HepG2 (cell line): ENCODE data around the gene CEBPB. TPM values are rescaled to one million over a fixed set of nuclear protein-coding genes. Genes with fewer than 3 reads are reported as not detected.

Source experiments
- AGO1 ChIP-seq: fragments of 200-400 bp; formaldehyde crosslinking; IDR thresholded peaks from 2 replicates; pipeline ENCODE4 v1.6.1; 2017; ENCODE audit warnings: mild to moderate bottlenecking, low read depth, low read length, moderate library complexity; ENCODE audit not compliant: poor library complexity, severe bottlenecking
- ATM ChIP-seq: fragments of 450-650 bp; IDR thresholded peaks from 2 replicates; pipeline ENCODE4 v1.7.1; 2017; ENCODE audit warnings: mild to moderate bottlenecking, borderline replicate concordance
- BCL6 ChIP-seq: IDR thresholded peaks from 2 replicates; pipeline ENCODE4 v1.6.1; 2016; ENCODE audit warnings: missing genetic modification reagents, missing compliant biosample characterization
- BRCA1 ChIP-seq: sonication (generic); formaldehyde crosslinking; IDR thresholded peaks from 2 replicates; pipeline ENCODE4 v1.4.0; 2020; ENCODE audit warnings: missing genetic modification reagents
- DNMT1 ChIP-seq: sonication (generic); formaldehyde crosslinking; IDR thresholded peaks from 2 replicates; pipeline ENCODE4 v1.5.1; 2020; ENCODE audit warnings: mild to moderate bottlenecking, missing genetic modification reagents
- DNMT3B ChIP-seq: conservative IDR thresholded peaks from 2 replicates; pipeline ENCODE4 v1.6.1; 2016; ENCODE audit warnings: missing biosample characterization, control low read depth
- ETV5 ChIP-seq: IDR thresholded peaks from 2 replicates; pipeline ENCODE4 v1.6.1; 2018; ENCODE audit warnings: missing biosample characterization, missing genetic modification reagents, inconsistent platforms, borderline replicate concordance
- FOXA3 ChIP-seq: IDR thresholded peaks from 2 replicates; pipeline ENCODE4 v1.6.1; 2016; ENCODE audit warnings: missing genetic modification reagents, missing compliant biosample characterization
- HOXA9 ChIP-seq: sonication (generic); formaldehyde crosslinking; IDR thresholded peaks from 2 replicates; pipeline ENCODE4 v1.8.1; 2022; ENCODE audit warnings: missing genetic modification reagents, mild to moderate bottlenecking, moderate library complexity, borderline replicate concordance
- KLF6 ChIP-seq: IDR thresholded peaks from 2 replicates; pipeline ENCODE4 v1.8.0; 2016; ENCODE audit warnings: missing biosample characterization, missing genetic modification reagents
- MIER3 ChIP-seq: IDR thresholded peaks from 2 replicates; pipeline ENCODE4 v1.6.1; 2016; ENCODE audit warnings: missing compliant biosample characterization, borderline replicate concordance
- PCBP2 ChIP-seq: fragments of 200-400 bp; formaldehyde crosslinking; optimal IDR thresholded peaks from 2 replicates; pipeline ENCODE3; 2018; ENCODE audit warnings: low read length, low read depth; ENCODE audit not compliant: poor library complexity, severe bottlenecking
- PRPF4 ChIP-seq: fragments of 200-400 bp; formaldehyde crosslinking; IDR thresholded peaks from 2 replicates; pipeline ENCODE4 v1.6.1; 2016; ENCODE audit warnings: low read length, low read depth; ENCODE audit not compliant: poor library complexity, severe bottlenecking
- RBFOX2 ChIP-seq: fragments of 200-400 bp; formaldehyde crosslinking; IDR thresholded peaks from 2 replicates; pipeline ENCODE4 v1.6.1; 2017; ENCODE audit warnings: low read depth, mild to moderate bottlenecking, low read length
- RFXAP ChIP-seq: sonication (generic); formaldehyde crosslinking; IDR thresholded peaks from 2 replicates; pipeline ENCODE4 v1.4.0; 2020; ENCODE audit warnings: missing genetic modification reagents, borderline replicate concordance
- SP4 ChIP-seq: sonication (generic); formaldehyde crosslinking; IDR thresholded peaks from 2 replicates; pipeline ENCODE4 v1.8.1; 2023; ENCODE audit warnings: mild to moderate bottlenecking, missing genetic modification reagents
- SRF ChIP-seq: IDR thresholded peaks from 2 replicates; pipeline ENCODE4 v1.6.1; 2011; ENCODE audit warnings: mild to moderate bottlenecking, low read depth, low read length, moderate library complexity
- ZEB1 ChIP-seq: IDR thresholded peaks from 2 replicates; pipeline ENCODE4 v1.6.1; 2012; ENCODE audit warnings: mild to moderate bottlenecking, low read depth, inconsistent platforms; ENCODE audit not compliant: insufficient replicate concordance
- ZMYM2 ChIP-seq: sonication (generic); formaldehyde crosslinking; IDR thresholded peaks from 2 replicates; pipeline ENCODE4 v1.8.0; 2022; ENCODE audit warnings: mild to moderate bottlenecking, missing genetic modification reagents
- ZNF17 ChIP-seq: sonication (generic); formaldehyde crosslinking; IDR thresholded peaks from 2 replicates; pipeline ENCODE4 v1.5.0; 2020; ENCODE audit warnings: mild to moderate bottlenecking, missing genetic modification reagents
- ZNF383 ChIP-seq: sonication (generic); formaldehyde crosslinking; IDR thresholded peaks from 2 replicates; pipeline ENCODE4 v1.4.0; 2020; ENCODE audit warnings: missing genetic modification reagents, mild to moderate bottlenecking, borderline replicate concordance
- ZNF549 ChIP-seq: sonication (generic); formaldehyde crosslinking; IDR thresholded peaks from 2 replicates; pipeline ENCODE4 v1.5.0; 2020; ENCODE audit warnings: missing genetic modification reagents
- ZNF672 ChIP-seq: sonication (generic); formaldehyde crosslinking; IDR thresholded peaks from 2 replicates; pipeline ENCODE4 v1.8.1; 2022; ENCODE audit warnings: missing genetic modification reagents
- ZNF878 ChIP-seq: sonication (generic); formaldehyde crosslinking; IDR thresholded peaks from 2 replicates; pipeline ENCODE4 v1.8.1; 2023; ENCODE audit warnings: mild to moderate bottlenecking, missing genetic modification reagents, moderate library complexity
- ZNF883 ChIP-seq: sonication (generic); formaldehyde crosslinking; IDR thresholded peaks from 2 replicates; pipeline ENCODE4 v1.5.1; 2020; ENCODE audit warnings: mild to moderate bottlenecking, missing genetic modification reagents; ENCODE audit errors: not compliant biosample characterization
- ZSCAN9 ChIP-seq: IDR thresholded peaks from 2 replicates; pipeline ENCODE4 v1.6.1; 2016; ENCODE audit warnings: borderline replicate concordance
- polyA plus RNA-seq, 8 experiments: library from polyadenylated mRNA; depleted of rRNA in 3 of 8; stranded (reverse) in 7 of 8; unstranded in 1 of 8; fragments of >200 nt; fragmentation: Illumina TruSeq in 4 of 8; extraction: Trizol in 4 of 8; gene quantifications; 2 replicates each; pipeline versions ENCODE4 v1.2.1 to v1.2.3, GENCODE V29; 2011 to 2016; ENCODE audit warnings: low read depth in 4 of 8, missing spikeins in 1 of 8, mixed read lengths in 1 of 8; ENCODE audit not compliant: insufficient read depth in 1 of 8
- total RNA-seq, 5 experiments: library from RNA; depleted of rRNA; stranded (reverse); fragments of >200 nt; fragmentation: Illumina TruSeq; extraction: Trizol; gene quantifications; 2 replicates each; pipeline ENCODE4 v1.2.3, GENCODE V29; 2016; ENCODE audit warnings: low read depth in 1 of 5
- TF ChIP-seq, protein P1 (sequence below): IDR thresholded peaks from 2 replicates; pipeline ENCODE4 v1.6.1; 2012; ENCODE audit warnings: low read depth, low read length, improper control_type of control experiment
- TF ChIP-seq, protein P2 (sequence below): sonication (generic); formaldehyde crosslinking; conservative IDR thresholded peaks from 2 replicates; pipeline ENCODE4 v1.4.0; 2020; ENCODE audit warnings: missing genetic modification reagents

Gene CEBPB
- total and polyA plus RNA-seq, 2 of the 13 experiments (the other 11 are each of a cell fraction or from before 2014, with no cell fraction given): 18.5 to 28.2 TPM

DNA sequence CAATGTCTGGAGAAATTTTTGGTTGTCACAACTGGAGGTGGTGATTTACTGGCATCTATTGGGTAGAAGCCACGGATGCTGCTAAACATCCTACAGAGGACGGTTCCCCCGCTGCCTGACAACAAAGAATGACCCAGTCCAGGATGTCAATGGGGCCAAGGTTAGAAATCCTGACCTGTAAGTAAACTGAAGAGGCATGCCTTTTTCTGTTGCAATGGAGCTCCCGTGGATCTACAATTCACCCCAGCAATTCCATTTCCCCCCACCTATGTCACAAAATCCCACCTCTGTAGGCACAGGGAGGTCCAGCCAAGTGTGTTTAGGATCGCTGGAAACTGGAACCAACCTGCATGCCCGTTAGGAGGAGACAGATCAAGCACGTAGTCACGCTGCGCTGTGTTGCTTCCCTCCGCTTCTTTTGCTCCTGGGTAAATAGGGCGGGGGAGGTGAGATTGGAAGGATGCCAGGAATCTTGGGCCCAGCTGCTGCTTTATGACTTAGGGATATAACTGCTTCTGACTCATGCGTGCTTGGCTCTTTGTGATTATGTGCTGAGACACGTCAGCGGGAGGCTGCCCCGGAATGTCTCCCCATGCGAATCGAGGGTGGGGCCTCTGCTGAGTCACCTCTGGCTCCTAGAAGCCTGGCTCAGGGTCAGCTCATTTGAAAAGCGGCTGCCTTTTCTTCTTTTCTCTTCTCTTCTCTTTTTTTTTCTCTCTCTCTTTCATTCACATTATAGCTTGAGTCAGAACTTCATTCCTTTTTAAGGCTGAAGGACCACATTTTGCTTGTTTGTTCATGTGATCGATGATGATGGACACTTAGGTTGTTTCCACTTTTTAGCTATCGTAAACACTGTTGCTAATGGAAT, 24.7 kb upstream of the CEBPB start (continued):
- TF ChIP-seq HOXA9 (CRISPR knock-in tag) (no peak; the same call in 1 of the 2 replicates), ZMYM2 (peak; percentile 82; the same call in 1 of the 2 replicates), MIER3 (no peak; the same call in none of the 2 replicates), DNMT3B (peak; percentile 99), ZNF883 (CRISPR knock-in tag) (peak; percentile 74), BRCA1 (CRISPR knock-in tag) (peak; percentile 35), ZSCAN9 (CRISPR knock-in tag) (peak; percentile 90), ZNF672 (no peak), BCL6 (CRISPR knock-in tag) (peak; percentile 69), SP4 (CRISPR knock-in tag) (peak; percentile 89; the same call in 1 of the 2 replicates), ZNF17 (CRISPR knock-in tag) (no peak), KLF6 (CRISPR knock-in tag) (peak; percentile 39; the same call in 1 of the 2 replicates), DNMT1 (CRISPR knock-in tag) (no peak; the same call in 1 of the 2 replicates), SRF (no peak), FOXA3 (CRISPR knock-in tag) (peak; percentile 97), ZNF878 (CRISPR knock-in tag) (peak; percentile 97), RFXAP (peak; percentile 74), ZNF383 (CRISPR knock-in tag) (no peak; the same call in 1 of the 2 replicates), ATM (no peak), ZNF549 (CRISPR knock-in tag) (no peak), ZEB1 (peak; percentile 72), ETV5 (CRISPR knock-in tag) (peak; percentile 66), PCBP2 (peak; percentile 27), PRPF4 (peak; percentile 23), AGO1 (no peak), RBFOX2 (peak; percentile 65)
- TF ChIP-seq, protein P1, sequence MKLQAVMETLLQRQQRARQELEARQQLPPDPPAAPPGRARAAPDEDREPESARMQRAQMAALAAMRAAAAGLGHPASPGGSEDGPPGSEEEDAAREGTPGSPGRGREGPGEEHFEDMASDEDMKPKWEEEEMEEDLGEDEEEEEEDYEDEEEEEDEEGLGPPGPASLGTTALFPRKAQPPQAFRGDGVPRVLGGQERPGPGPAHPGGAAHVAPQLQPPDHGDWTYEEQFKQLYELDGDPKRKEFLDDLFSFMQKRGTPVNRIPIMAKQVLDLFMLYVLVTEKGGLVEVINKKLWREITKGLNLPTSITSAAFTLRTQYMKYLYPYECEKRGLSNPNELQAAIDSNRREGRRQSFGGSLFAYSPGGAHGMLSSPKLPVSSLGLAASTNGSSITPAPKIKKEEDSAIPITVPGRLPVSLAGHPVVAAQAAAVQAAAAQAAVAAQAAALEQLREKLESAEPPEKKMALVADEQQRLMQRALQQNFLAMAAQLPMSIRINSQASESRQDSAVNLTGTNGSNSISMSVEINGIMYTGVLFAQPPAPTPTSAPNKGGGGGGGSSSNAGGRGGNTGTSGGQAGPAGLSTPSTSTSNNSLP: peak; percentile 83
- TF ChIP-seq, protein P2, sequence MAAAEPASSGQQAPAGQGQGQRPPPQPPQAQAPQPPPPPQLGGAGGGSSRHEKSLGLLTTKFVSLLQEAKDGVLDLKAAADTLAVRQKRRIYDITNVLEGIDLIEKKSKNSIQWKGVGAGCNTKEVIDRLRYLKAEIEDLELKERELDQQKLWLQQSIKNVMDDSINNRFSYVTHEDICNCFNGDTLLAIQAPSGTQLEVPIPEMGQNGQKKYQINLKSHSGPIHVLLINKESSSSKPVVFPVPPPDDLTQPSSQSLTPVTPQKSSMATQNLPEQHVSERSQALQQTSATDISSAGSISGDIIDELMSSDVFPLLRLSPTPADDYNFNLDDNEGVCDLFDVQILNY (CRISPR knock-in tag): no peak
